ENCODE data around the gene LYL1. TPM values are rescaled to one million over a fixed set of nuclear protein-coding genes. Genes with fewer than 3 reads are reported as not detected.

The LYL1 gene
- total RNA-seq, 1 donor from 2014 or later = 27.2 TPM

- Histone ChIP-seq H3K4me1 (no peaks in the 10 kb centered on the region), H3K9me3 (no peaks in the 10 kb centered on the region), H3K4me3 (no peak overlapping the region), H3K36me3 (peaks cover 11% of the 10 kb centered on the region), H3K27ac (no peak overlapping the region), H3K27me3 (ENCODE audit: low read depth) (no peaks in the 10 kb centered on the region)
- intact Hi-C loops (cut with DNase I) = no loop called here
- DNase-seq = no peak
- ATAC-seq = no peak
- TF ChIP-seq CTCF (IDR thresholded peaks at IDR 0.05) = no peak
Measured at GRCh38 chr19:13127051-13127450, 24.4 kb upstream of the LYL1 start.

- TF ChIP-seq CTCF (IDR thresholded peaks at IDR 0.05) = no peak
- intact Hi-C loops (cut with DNase I) = no loop called here
Measured at GRCh38 chr19:13122980-13123957, 20.6 kb upstream of the LYL1 start.

GRCh38 chr19:13122275-13122878, 19.7 kb upstream of the LYL1 start:
- Histone ChIP-seq H3K4me3 (no peak overlapping the region), H3K27ac (no peak overlapping the region), H3K9me3 (no peaks in the 10 kb centered on the region), H3K36me3 (peaks cover 20% of the 10 kb centered on the region), H3K4me1 (peaks cover 24% of the 10 kb centered on the region), H3K27me3 (ENCODE audit: low read depth) (no peaks in the 10 kb centered on the region)
- DNase-seq (no peak), ATAC-seq (no peak)
- no peak for TF ChIP-seq CTCF (IDR thresholded peaks at IDR 0.05)
- intact Hi-C loops (cut with DNase I) = no loop called here

More at GRCh38 chr19:13122980-13123957, 20.6 kb upstream of the LYL1 start:
- ATAC-seq (no peak), DNase-seq (no peak)
- Histone ChIP-seq H3K27ac (no peak overlapping the region), H3K4me3 (no peak overlapping the region), H3K36me3 (peaks cover 20% of the 10 kb centered on the region), H3K27me3 (ENCODE audit: low read depth) (no peaks in the 10 kb centered on the region), H3K4me1 (peaks cover 20% of the 10 kb centered on the region), H3K9me3 (no peaks in the 10 kb centered on the region)

GRCh38 chr19:13121551-13122274, 19.1 kb upstream of the LYL1 start:
- ATAC-seq (no peak), DNase-seq (no peak)
- no peak overlapping the region for H3K27ac ChIP-seq
- no peaks in the 10 kb centered on the region for H3K27me3 ChIP-seq (ENCODE audit: low read depth)
- peaks cover 29% of the 10 kb centered on the region for H3K4me1 ChIP-seq
- intact Hi-C loops (cut with DNase I) = no loop called here
- H3K36me3 ChIP-seq = peaks cover 19% of the 10 kb centered on the region
- no peak for TF ChIP-seq CTCF (IDR thresholded peaks at IDR 0.05)
- H3K4me3 ChIP-seq = no peak overlapping the region
- H3K9me3 ChIP-seq = no peaks in the 10 kb centered on the region

GRCh38 chr19:13120817-13121216, 18.2 kb upstream of the LYL1 start:
- DNase-seq = no peak
- intact Hi-C loops (cut with DNase I) = no loop called here
- peaks cover 12% of the 10 kb centered on the region for H3K36me3 ChIP-seq
- no peak overlapping the region for H3K4me3 ChIP-seq
- no peak overlapping the region for H3K27ac ChIP-seq
- H3K4me1 ChIP-seq = peaks cover 32% of the 10 kb centered on the region
- TF ChIP-seq CTCF (IDR thresholded peaks at IDR 0.05) = no peak
- H3K9me3 ChIP-seq = no peaks in the 10 kb centered on the region
- ATAC-seq = no peak
- no peaks in the 10 kb centered on the region for H3K27me3 ChIP-seq (ENCODE audit: low read depth)
